Nephron (organoid): ENCODE measurements around the gene PDZD8.

Source experiments
- H3K27ac Mint-ChIP-seq, 3 experiments: 2 replicates each; pipeline ENCODE4 v1.8.0; 2020; ENCODE audit warnings: mixed read lengths in 3 of 3, mild to moderate bottlenecking in 2 of 3, moderate library complexity in 1 of 3
- H3K27me3 Mint-ChIP-seq: 2 replicates; pipeline ENCODE4 v1.8.0; 2021; ENCODE audit warnings: low read depth, mild to moderate bottlenecking, moderate library complexity, mixed read lengths
- H3K36me3 Mint-ChIP-seq: 2 replicates; pipeline ENCODE4 v1.8.0; 2020; ENCODE audit warnings: low read depth, mixed read lengths
- H3K4me1 Mint-ChIP-seq: 2 replicates; pipeline ENCODE4 v1.8.0; 2020; ENCODE audit warnings: mixed read lengths
- H3K4me3 Mint-ChIP-seq, 3 experiments: 2 replicates each; pipeline ENCODE4 v1.8.0; 2020; ENCODE audit warnings: mild to moderate bottlenecking in 3 of 3, mixed read lengths in 3 of 3, moderate library complexity in 2 of 3
- H3K9me3 Mint-ChIP-seq: 2 replicates; pipeline ENCODE4 v1.8.0; 2020; ENCODE audit warnings: mixed read lengths
- CTCF ChIP-seq, 3 experiments: fragments of 200-600 bp; sonication (generic); IDR thresholded peaks; one replicate each; pipeline ENCODE4 v1.5.0; 2021; ENCODE audit warnings: antibody characterized with exemption in 3 of 3; ENCODE audit not compliant: unreplicated experiment in 3 of 3

The PDZD8 gene

DNA sequence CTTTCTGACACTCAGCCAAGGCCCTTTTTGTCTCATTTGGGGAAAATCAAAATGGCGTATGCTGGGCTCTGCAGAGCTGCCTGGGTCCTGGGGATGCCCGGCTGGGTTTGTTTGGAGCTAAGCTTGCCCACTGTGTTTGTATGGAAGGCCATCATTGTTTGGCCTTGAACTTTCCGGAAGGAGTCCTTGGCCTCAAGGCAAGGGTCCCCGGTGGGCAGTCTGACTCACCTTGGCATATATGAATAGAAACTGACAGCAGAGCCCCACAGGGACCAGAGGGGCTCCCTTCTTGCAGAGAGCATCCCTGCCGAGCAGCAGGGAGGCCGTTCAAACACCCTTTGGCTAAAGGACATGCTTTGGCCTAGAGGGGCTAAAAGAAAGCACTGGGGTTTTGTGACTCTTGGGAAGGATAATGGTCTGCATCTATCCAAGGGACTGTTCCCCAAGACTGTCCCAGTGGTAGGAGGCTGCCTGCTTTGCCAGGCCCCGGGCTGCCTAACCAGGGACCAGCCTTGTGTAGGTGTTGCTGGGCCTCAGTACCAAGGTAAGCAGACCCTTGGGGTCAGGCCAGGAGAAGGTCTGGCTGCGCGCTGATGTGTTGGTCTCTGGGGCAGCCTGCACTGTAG, 119.3 kb downstream of the PDZD8 start:
- H3K9me3 Mint-ChIP-seq: no peaks in the 10 kb centered on the region
- H3K4me3 Mint-ChIP-seq: no peak overlapping the region
- no peaks in the 10 kb centered on the region for H3K36me3 Mint-ChIP-seq
- H3K27me3 Mint-ChIP-seq: peaks cover 29% of the 10 kb centered on the region
- H3K27ac Mint-ChIP-seq: no peak overlapping the region
- no peak for TF ChIP-seq CTCF (IDR thresholded peaks at IDR 0.05; ENCODE audit: unreplicated experiment in 3 of 3)
- peaks cover 5% of the 10 kb centered on the region for H3K4me1 Mint-ChIP-seq

- Mint-ChIP-seq H3K27me3 (peaks cover 27% of the 10 kb centered on the region), H3K4me1 (peaks cover 5% of the 10 kb centered on the region), H3K4me3 (no peak overlapping the region), H3K27ac (no peak overlapping the region), H3K9me3 (no peaks in the 10 kb centered on the region), H3K36me3 (no peaks in the 10 kb centered on the region)
- TF ChIP-seq CTCF (IDR thresholded peaks at IDR 0.05; ENCODE audit: unreplicated experiment in 3 of 3): no peak
Measured at GRCh38 chr10:117254774-117255735, 120.2 kb downstream of the PDZD8 start.

DNA sequence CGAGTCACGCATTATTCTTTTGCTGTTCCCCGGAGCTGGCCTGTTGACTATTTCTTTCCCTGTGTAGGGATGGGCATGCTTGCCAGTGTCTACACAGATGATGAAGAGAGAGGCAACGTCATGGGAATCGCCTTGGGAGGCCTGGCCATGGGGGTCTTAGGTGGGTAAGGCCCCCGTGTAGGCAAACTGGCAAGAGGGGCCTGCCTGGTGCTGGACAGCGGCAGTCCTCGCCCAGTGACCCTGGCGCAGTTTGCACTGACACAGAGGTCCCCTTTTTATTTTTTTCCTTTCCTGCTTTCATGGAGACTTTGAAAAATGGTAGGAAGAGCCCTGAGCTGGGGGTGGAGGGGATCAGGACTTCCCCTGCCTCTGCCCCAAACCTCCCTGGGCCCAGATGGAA, 120.9 kb downstream of the PDZD8 start:
- H3K9me3 Mint-ChIP-seq: no peaks in the 10 kb centered on the region
- no peak overlapping the region for H3K27ac Mint-ChIP-seq
- peaks cover 27% of the 10 kb centered on the region for H3K27me3 Mint-ChIP-seq
- no peak for TF ChIP-seq CTCF (IDR thresholded peaks at IDR 0.05; ENCODE audit: unreplicated experiment in 3 of 3)
- H3K4me1 Mint-ChIP-seq: peaks cover 5% of the 10 kb centered on the region
- H3K4me3 Mint-ChIP-seq: no peak overlapping the region
- no peaks in the 10 kb centered on the region for H3K36me3 Mint-ChIP-seq

DNA sequence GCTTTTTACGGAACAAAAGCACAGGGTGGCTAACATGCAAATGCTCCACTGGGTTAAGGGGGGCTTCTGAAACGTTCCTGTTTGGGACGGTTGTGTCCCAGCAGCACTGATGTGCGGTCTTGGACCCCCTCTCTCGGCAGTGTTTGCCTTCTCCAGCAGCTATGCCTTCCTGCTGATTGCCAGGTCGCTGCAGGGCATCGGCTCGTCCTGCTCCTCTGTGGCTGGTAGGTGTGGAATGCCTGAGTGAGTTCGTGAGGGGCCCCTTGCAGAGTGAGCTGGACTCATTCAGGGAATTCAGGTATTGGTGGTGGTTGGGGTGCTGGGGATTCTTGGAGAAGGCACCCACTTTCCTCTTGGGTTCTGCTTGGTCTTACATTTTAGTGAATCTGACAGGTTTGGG, 121.3 kb downstream of the PDZD8 start:
- Mint-ChIP-seq H3K4me3 (no peak overlapping the region), H3K36me3 (no peaks in the 10 kb centered on the region), H3K27ac (no peak overlapping the region), H3K4me1 (peaks cover 5% of the 10 kb centered on the region), H3K27me3 (peaks cover 28% of the 10 kb centered on the region), H3K9me3 (no peaks in the 10 kb centered on the region)
- no peak for TF ChIP-seq CTCF (IDR thresholded peaks at IDR 0.05; ENCODE audit: unreplicated experiment in 3 of 3)

DNA sequence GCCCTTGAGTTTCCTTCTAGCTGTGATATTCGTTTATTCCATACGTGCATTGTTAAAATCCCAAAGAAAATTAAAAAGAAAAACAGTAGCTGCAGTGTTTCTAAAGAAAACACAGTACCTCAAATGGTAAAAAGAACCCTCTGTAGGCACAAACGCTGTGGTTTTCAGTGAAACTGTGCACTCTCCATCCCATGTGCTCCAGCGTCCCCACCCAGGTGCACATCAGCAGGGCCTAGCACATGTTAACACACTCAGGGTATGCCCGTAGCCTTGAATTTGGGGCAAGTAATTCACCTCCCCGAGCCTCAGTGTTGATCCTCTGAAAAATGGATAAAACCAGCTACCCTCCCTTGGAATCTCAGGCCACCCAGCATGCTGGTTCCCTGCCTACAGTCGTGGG, 124.8 kb downstream of the PDZD8 start:
- H3K27ac Mint-ChIP-seq: no peak overlapping the region
- peaks cover 5% of the 10 kb centered on the region for H3K4me1 Mint-ChIP-seq
- H3K27me3 Mint-ChIP-seq: peaks cover 52% of the 10 kb centered on the region
- H3K9me3 Mint-ChIP-seq: no peaks in the 10 kb centered on the region
- no peak for TF ChIP-seq CTCF (IDR thresholded peaks at IDR 0.05; ENCODE audit: unreplicated experiment in 3 of 3)
- H3K36me3 Mint-ChIP-seq: no peaks in the 10 kb centered on the region
- H3K4me3 Mint-ChIP-seq: no peak overlapping the region
